K562 (cell line): ENCODE data around the gene LDAH. TPM values are rescaled to one million over a fixed set of nuclear protein-coding genes. Genes with fewer than 3 reads are reported as not detected.

Experiments
- ATF2 ChIP-seq: sonication (generic); formaldehyde crosslinking; IDR thresholded peaks from 2 replicates; pipeline ENCODE4 v1.8.1; 2022; ENCODE audit warnings: missing genetic modification reagents
- BDP1 ChIP-seq: IDR thresholded peaks from 3 replicates; pipeline ENCODE4 v1.6.1; 2011; ENCODE audit not compliant: insufficient read length, insufficient read depth
- CXXC5 ChIP-seq: fragments of 250-450 bp; sonication (Bioruptor Pico); IDR thresholded peaks from 2 replicates; pipeline ENCODE4 v1.8.0; 2022; ENCODE audit warnings: inconsistent platforms, mild to moderate bottlenecking, moderate library complexity
- E2F4 ChIP-seq: sonication (generic); formaldehyde crosslinking; IDR thresholded peaks from 2 replicates; pipeline ENCODE4 v1.8.0; 2022; ENCODE audit warnings: mild to moderate bottlenecking, low read depth, missing genetic modification reagents
- ELF1 ChIP-seq: fragments of 200-800 bp; sonication (Bioruptor generic); IDR thresholded peaks from 2 replicates; pipeline ENCODE4 v1.6.1; 2016; ENCODE audit warnings: missing genetic modification characterization, missing compliant biosample characterization
- HOXB6 ChIP-seq: fragments of 250-450 bp; sonication (Bioruptor Pico); IDR thresholded peaks from 2 replicates; pipeline ENCODE4 v1.5.1; 2022; ENCODE audit warnings: mild to moderate bottlenecking, borderline replicate concordance
- NCOR1 ChIP-seq: fragments of 450-650 bp; IDR thresholded peaks from 2 replicates; pipeline ENCODE4 v1.6.1; 2016; ENCODE audit warnings: mild to moderate bottlenecking, moderate library complexity
- NFYB ChIP-seq: IDR thresholded peaks from 2 replicates; pipeline ENCODE4 v1.6.1; 2011; ENCODE audit warnings: mild to moderate bottlenecking, moderate library complexity; ENCODE audit not compliant: insufficient read length; ENCODE audit errors: extremely low read depth
- PCBP2 ChIP-seq: fragments of 200-400 bp; formaldehyde crosslinking; IDR thresholded peaks from 2 replicates; pipeline ENCODE4 v1.6.1; 2018; ENCODE audit warnings: low read length, low read depth, mild to moderate bottlenecking, moderate library complexity; ENCODE audit not compliant: poor library complexity, severe bottlenecking
- RBM14 ChIP-seq: fragments of 200-400 bp; formaldehyde crosslinking; IDR thresholded peaks from 2 replicates; pipeline ENCODE4 v1.6.1; 2018; ENCODE audit warnings: low read depth, mild to moderate bottlenecking, low read length, moderate library complexity, borderline replicate concordance; ENCODE audit not compliant: insufficient read depth
- RBM25 ChIP-seq: fragments of 200-400 bp; formaldehyde crosslinking; IDR thresholded peaks from 2 replicates; pipeline ENCODE4 v1.6.1; 2018; ENCODE audit warnings: low read length, low read depth, moderate library complexity; ENCODE audit not compliant: severe bottlenecking
- RUNX1 ChIP-seq: sonication (generic); IDR thresholded peaks from 2 replicates; pipeline ENCODE4 v1.6.1; 2016; ENCODE audit warnings: antibody characterized with exemption, low read depth
- SLC30A9 ChIP-seq: fragments of 250-450 bp; sonication (Bioruptor Pico); IDR thresholded peaks from 2 replicates; pipeline ENCODE4 v1.8.0; 2022; ENCODE audit warnings: mild to moderate bottlenecking, moderate library complexity
- TBL1XR1 ChIP-seq, 2 experiments: IDR thresholded peaks; 2 replicates each; pipeline ENCODE4 v1.6.1; 2012; ENCODE audit warnings: improper control_type of control experiment in 2 of 2, low read length in 2 of 2, mild to moderate bottlenecking in 1 of 2
- TEAD4 ChIP-seq, 2 experiments: sonication (generic) in 1 of 2; formaldehyde crosslinking in 1 of 2; IDR thresholded peaks; 2 replicates each; pipeline versions ENCODE4 v1.6.1 to v1.8.0; 2012 to 2022; ENCODE audit warnings: borderline replicate concordance in 1 of 2, inconsistent platforms in 1 of 2, low read length in 1 of 2, mild to moderate bottlenecking in 1 of 2, missing genetic modification reagents in 1 of 2
- THAP7 ChIP-seq: fragments of 250-450 bp; sonication (Bioruptor Pico); IDR thresholded peaks from 2 replicates; pipeline ENCODE4 v1.5.0; 2021
- USF1 ChIP-seq: sonication (generic); formaldehyde crosslinking; IDR thresholded peaks from 2 replicates; pipeline ENCODE4 v1.9.0; 2022; ENCODE audit warnings: mild to moderate bottlenecking, missing genetic modification reagents
- ZBTB5 ChIP-seq: fragments of 450-650 bp; IDR thresholded peaks from 2 replicates; pipeline ENCODE4 v1.6.1; 2017; ENCODE audit warnings: antibody characterized with exemption
- ZFPM2 ChIP-seq: fragments of 250-450 bp; sonication (Bioruptor Pico); IDR thresholded peaks from 2 replicates; pipeline ENCODE4 v1.5.1; 2022; ENCODE audit warnings: mild to moderate bottlenecking
- ZNF140 ChIP-seq: fragments of 250-450 bp; sonication (Bioruptor Pico); IDR thresholded peaks from 2 replicates; pipeline ENCODE4 v1.8.0; 2021; ENCODE audit warnings: moderate library complexity, mild to moderate bottlenecking, inconsistent platforms
- ZNF239 ChIP-seq: fragments of 250-450 bp; sonication (Bioruptor Pico); IDR thresholded peaks from 2 replicates; pipeline ENCODE4 v1.4.0; 2020; ENCODE audit warnings: mild to moderate bottlenecking
- ZNF778 ChIP-seq: fragments of 450-650 bp; formaldehyde crosslinking; IDR thresholded peaks from 2 replicates; pipeline ENCODE4 v1.4.0; 2020; ENCODE audit warnings: mild to moderate bottlenecking, moderate library complexity
- polyA plus RNA-seq, 8 experiments: library from polyadenylated mRNA; depleted of rRNA in 4 of 8; stranded (reverse) in 5 of 8; unstranded in 3 of 8; fragments of >200 nt; fragmentation: Nextera tagmentation in 2 of 8; fragmentation: Illumina TruSeq in 1 of 8; extraction: Ambion mirVana in 2 of 8; extraction: Trizol in 1 of 8; gene quantifications; 2 replicates each; pipeline versions ENCODE4 v1.2.1 to v1.2.3, GENCODE V29; 2011 to 2014; ENCODE audit warnings: inconsistent platforms in 1 of 8, missing spikeins in 1 of 8
- total RNA-seq, 7 experiments: library from RNA; depleted of rRNA in 6 of 7; stranded (reverse); fragments of >200 nt in 6 of 7; fragmentation: Illumina TruSeq in 2 of 7; extraction: Trizol in 2 of 7; gene quantifications; 2 replicates each; pipeline versions ENCODE4 v1.2.1 to v1.2.3, GENCODE V29; 2011 to 2021; ENCODE audit warnings: low replicate concordance in 1 of 7

The LDAH gene
- total and polyA plus RNA-seq, 9 of the 15 experiments (the other 6 are each of a cell fraction or from before 2014, with no cell fraction given) = 22.3 to 60.1 (median 40.0) TPM

- TF ChIP-seq TEAD4 (IDR thresholded peaks at IDR 0.05; ENCODE audit: low read length) = no peak
- peak; percentile 35; the same call in 1 of the 2 replicates for TF ChIP-seq TEAD4 (CRISPR knock-in tag; IDR thresholded peaks at IDR 0.05; ENCODE audit: borderline replicate concordance)
- no peak for TF ChIP-seq RBM14
- no peak for TF ChIP-seq ZNF239 (CRISPR knock-in tag)
- TF ChIP-seq ZNF778 (CRISPR knock-in tag) = no peak
- TF ChIP-seq ZNF140 = no peak
- no peak for TF ChIP-seq BDP1
- no peak for TF ChIP-seq THAP7 (CRISPR knock-in tag)
- peak; percentile 24 to 27; a peak in 2 of 4 replicates for TF ChIP-seq TBL1XR1 (IDR thresholded peaks at IDR 0.05; ENCODE audit: low read length in 2 of 2)
- TF ChIP-seq ELF1 (tag) = peak; percentile 92
- TF ChIP-seq ZBTB5 = no peak
- peak; percentile 81 for TF ChIP-seq USF1 (CRISPR knock-in tag)
- TF ChIP-seq NFYB = no peak
- TF ChIP-seq E2F4 (CRISPR knock-in tag) = no peak
- peak; percentile 96 for TF ChIP-seq CXXC5 (CRISPR knock-in tag)
- TF ChIP-seq NCOR1 = no peak
- TF ChIP-seq ZFPM2 (CRISPR knock-in tag) = no peak
- TF ChIP-seq SLC30A9 (CRISPR knock-in tag) = no peak
- TF ChIP-seq RUNX1 = no peak; the same call in 1 of the 2 replicates
- TF ChIP-seq PCBP2 = no peak
- 0 out of 2 replicates have a peak, but pooled peaks have one; percentile 69 for TF ChIP-seq ATF2
- TF ChIP-seq HOXB6 (CRISPR knock-in tag) = no peak
- peak; percentile 43 for TF ChIP-seq RBM25
Measured at GRCh38 chr2:20650877-20651730, 171.8 kb downstream of the LDAH start, which contains the start of gene HS1BP3 (continued).
